H9 (cell line): ENCODE results near the gene MX2. TPM values are rescaled to one million over a fixed set of nuclear protein-coding genes. Genes with fewer than 3 reads are reported as not detected.

ENCODE experiments used
- DNase-seq: peaks from one replicate; pipeline ENCODE4 v3.0.0-alpha.2; 2017
- H2AFZ ChIP-seq: one replicate; pipeline ENCODE4 v1.6.1; 2013; ENCODE audit warnings: mild to moderate bottlenecking, low read length, control low read depth, moderate library complexity
- H2AK5ac ChIP-seq: 2 replicates; pipeline ENCODE4 v1.6.1; 2013; ENCODE audit warnings: low read length, control low read depth, mixed read lengths; ENCODE audit not compliant: insufficient read length
- H2BK120ac ChIP-seq: one replicate; pipeline ENCODE4 v1.6.1; 2013; ENCODE audit warnings: low read depth, mild to moderate bottlenecking, low read length, control low read depth, inconsistent platforms; ENCODE audit not compliant: poor library complexity, severe bottlenecking
- H2BK12ac ChIP-seq: 2 replicates; pipeline ENCODE4 v1.6.1; 2013; ENCODE audit warnings: low read length, control low read depth, mixed read lengths, low read depth; ENCODE audit not compliant: insufficient read length
- H2BK15ac ChIP-seq: 2 replicates; pipeline ENCODE4 v1.6.1; 2013; ENCODE audit warnings: low read depth, low read length, control low read depth
- H2BK20ac ChIP-seq: one replicate; pipeline ENCODE4 v1.6.1; 2013; ENCODE audit warnings: low read depth, mild to moderate bottlenecking, low read length, control low read depth, inconsistent platforms; ENCODE audit not compliant: poor library complexity, severe bottlenecking
- H2BK5ac ChIP-seq: 2 replicates; pipeline ENCODE4 v1.6.1; 2013; ENCODE audit warnings: low read length, control low read depth, mixed read lengths; ENCODE audit not compliant: insufficient read length
- H3K14ac ChIP-seq: 2 replicates; pipeline ENCODE4 v1.6.1; 2013; ENCODE audit warnings: low read length, control low read depth; ENCODE audit not compliant: insufficient read depth
- H3K18ac ChIP-seq: 2 replicates; pipeline ENCODE4 v1.6.1; 2013; ENCODE audit warnings: low read depth, mild to moderate bottlenecking, mixed read lengths, low read length, control low read depth; ENCODE audit not compliant: insufficient read length
- H3K23ac ChIP-seq: 2 replicates; pipeline ENCODE4 v1.6.1; 2013; ENCODE audit warnings: low read length, control low read depth, mixed read lengths, low read depth; ENCODE audit not compliant: insufficient read length
- H3K23me2 ChIP-seq: 2 replicates; pipeline ENCODE4 v1.6.1; 2013; ENCODE audit warnings: low read depth, mild to moderate bottlenecking, mixed read lengths, low read length, control low read depth; ENCODE audit not compliant: insufficient read length, poor library complexity, severe bottlenecking
- H3K27ac ChIP-seq: 2 replicates; pipeline ENCODE4 v1.5.1; 2013; ENCODE audit warnings: low read length, control low read depth, mixed read lengths, low read depth; ENCODE audit not compliant: insufficient read length
- H3K27me3 ChIP-seq: 2 replicates; pipeline ENCODE4 v1.6.1; 2013; ENCODE audit warnings: low read length, control low read depth, inconsistent platforms; ENCODE audit not compliant: insufficient read depth
- H3K4ac ChIP-seq: 2 replicates; pipeline ENCODE4 v1.6.1; 2013; ENCODE audit warnings: low read depth, mild to moderate bottlenecking, control low read depth, inconsistent platforms, low read length, moderate library complexity
- H3K4me1 ChIP-seq: 2 replicates; pipeline ENCODE4 v1.6.1; 2013; ENCODE audit warnings: low read length, control low read depth, inconsistent platforms; ENCODE audit not compliant: insufficient read depth
- H3K4me2 ChIP-seq: 2 replicates; pipeline ENCODE4 v1.6.1; 2013; ENCODE audit warnings: low read length, control low read depth, mixed read lengths; ENCODE audit not compliant: insufficient read length, insufficient read depth
- H3K56ac ChIP-seq: 2 replicates; pipeline ENCODE4 v1.6.1; 2013; ENCODE audit warnings: low read depth, mild to moderate bottlenecking, mixed read lengths, low read length, control low read depth; ENCODE audit not compliant: insufficient read length
- H3K79me1 ChIP-seq: 2 replicates; pipeline ENCODE4 v1.6.1; 2013; ENCODE audit warnings: low read depth, mild to moderate bottlenecking, moderate library complexity, low read length, control low read depth, inconsistent platforms; ENCODE audit not compliant: insufficient read depth, poor library complexity, severe bottlenecking
- H3K79me2 ChIP-seq: 2 replicates; pipeline ENCODE4 v1.6.1; 2013; ENCODE audit warnings: low read length, control low read depth, inconsistent platforms; ENCODE audit not compliant: insufficient read depth
- H3K9ac ChIP-seq: 2 replicates; pipeline ENCODE4 v1.6.1; 2013; ENCODE audit warnings: low read length, control low read depth, mixed read lengths; ENCODE audit not compliant: insufficient read length; ENCODE audit errors: extremely low read depth
- H3K9me3 ChIP-seq: one replicate; pipeline ENCODE4 v1.6.1; 2013; ENCODE audit warnings: low read depth, low read length, inconsistent platforms; ENCODE audit not compliant: control insufficient read depth
- H3T11ph ChIP-seq: one replicate; pipeline ENCODE4 v1.6.1; 2013; ENCODE audit warnings: mild to moderate bottlenecking, low read length, control low read depth, inconsistent platforms
- H4K20me1 ChIP-seq: one replicate; pipeline ENCODE4 v1.6.1; 2013; ENCODE audit not compliant: control insufficient read depth, insufficient read length, insufficient read depth
- H4K5ac ChIP-seq: 2 replicates; pipeline ENCODE4 v1.6.1; 2013; ENCODE audit warnings: low read depth, mild to moderate bottlenecking, mixed read lengths, low read length, control low read depth; ENCODE audit not compliant: insufficient read length
- H4K8ac ChIP-seq: replicated peaks from 2 replicates; pipeline ENCODE4 v1.6.1; 2013; ENCODE audit warnings: low read length, control low read depth, mixed read lengths, low read depth; ENCODE audit not compliant: insufficient read length
- H4K91ac ChIP-seq: 2 replicates; pipeline ENCODE4 v1.6.1; 2013; ENCODE audit warnings: low read depth, mild to moderate bottlenecking, moderate library complexity, mixed read lengths, low read length, control low read depth; ENCODE audit not compliant: insufficient read length
- H3K27ac Mint-ChIP-seq, 3 experiments: 2 replicates in 2 of 3; 3 replicates in 1 of 3; pipeline ENCODE4 v1.8.0; 2020 to 2021; ENCODE audit warnings: mixed read lengths in 3 of 3, mild to moderate bottlenecking in 1 of 3, moderate library complexity in 1 of 3
- H3K27me3 Mint-ChIP-seq: 2 replicates; pipeline ENCODE4 v1.8.0; 2021; ENCODE audit warnings: low read depth, mild to moderate bottlenecking, moderate library complexity, mixed read lengths
- H3K36me3 Mint-ChIP-seq, 3 experiments: 2 replicates in 2 of 3; 3 replicates in 1 of 3; pipeline ENCODE4 v1.8.0; 2020 to 2021; ENCODE audit warnings: low read depth in 3 of 3, mixed read lengths in 3 of 3; ENCODE audit not compliant: insufficient read depth in 1 of 3
- H3K4me1 Mint-ChIP-seq, 2 experiments: 2 replicates each; pipeline ENCODE4 v1.8.0; 2020; ENCODE audit warnings: mixed read lengths in 2 of 2
- H3K4me3 Mint-ChIP-seq, 2 experiments: 2 replicates in 1 of 2; 3 replicates in 1 of 2; pipeline ENCODE4 v1.8.0; 2020 to 2021; ENCODE audit warnings: mild to moderate bottlenecking in 2 of 2, mixed read lengths in 2 of 2, moderate library complexity in 1 of 2
- H3K9me3 Mint-ChIP-seq, 2 experiments: 2 replicates in 1 of 2; 3 replicates in 1 of 2; pipeline ENCODE4 v1.8.0; 2020; ENCODE audit warnings: mild to moderate bottlenecking in 2 of 2, mixed read lengths in 2 of 2, moderate library complexity in 1 of 2
- CTCF ChIP-seq: fragments of 200-600 bp; sonication (generic); conservative IDR thresholded peaks from 3 replicates; pipeline ENCODE4 v1.8.0; 2021; ENCODE audit warnings: antibody characterized with exemption, mild to moderate bottlenecking
- WGBS: extraction: QIAGEN DNeasy Blood & Tissue Kit; methylation state at CpG from one replicate; pipeline ENCODE4 v1.1.7; 2013; ENCODE audit warnings: missing lambda C conversion rate, low lambda C conversion rate, mixed read lengths; ENCODE audit not compliant: insufficient read length; ENCODE audit errors: extremely low coverage; 5-methylcytosine and 5-hydroxymethylcytosine counted together
- total RNA-seq: library from RNA; stranded (reverse); gene quantifications from 2 replicates; pipeline ENCODE4 v1.2.1, GENCODE V29; 2021

The MX2 gene
- total RNA-seq, 1 experiment from 2014 or later, result 1.8 TPM

GRCh38 chr21:41444703-41445464 lies 83.1 kb downstream of the MX2 start:
- Histone ChIP-seq H4K8ac (no peak overlapping the region), H2AFZ (no peak overlapping the region), H3K4me1 (no peaks in the 10 kb centered on the region), H4K5ac (no peak overlapping the region), H3K56ac (no peak overlapping the region), H3K9me3 (no peaks in the 10 kb centered on the region), H3K79me2 (no peaks in the 10 kb centered on the region), H2AK5ac (no peak overlapping the region), H3K4me2 (no peak overlapping the region), H3K27ac (no peak overlapping the region), H3K18ac (no peak overlapping the region), H2BK120ac (no peak overlapping the region), H3K4ac (no peak overlapping the region), H4K20me1 (no peaks in the 10 kb centered on the region), H3K23ac (no peak overlapping the region), H3K27me3 (no peaks in the 10 kb centered on the region), H2BK15ac (no peak overlapping the region), H4K91ac (no peak overlapping the region), H2BK20ac (no peak overlapping the region), H3K14ac (no peak overlapping the region), H3T11ph (no peak overlapping the region), H3K23me2 (no peaks in the 10 kb centered on the region), H3K9ac (no peak overlapping the region), H3K79me1 (no peaks in the 10 kb centered on the region), H2BK12ac (no peak overlapping the region), H2BK5ac (no peak overlapping the region)
- Mint-ChIP-seq H3K27me3 (no peaks in the 10 kb centered on the region; the same call in 1 of the 2 replicates), H3K9me3 (no peaks in the 10 kb centered on the region; a peak in 1 of 5 replicates), H3K4me3 (no peak overlapping the region), H3K36me3 (peaks cover 0 to 11% (median 8%) of the 10 kb centered on the region in 3 experiments; a peak in 4 of 7 replicates), H3K27ac (no peak overlapping the region), H3K4me1 (peaks cover 2 to 7% of the 10 kb centered on the region in 2 experiments; a peak in 2 of 4 replicates)
- no peak for TF ChIP-seq CTCF
- no CpG with 5 or more reads among the region's 13 CpGs for WGBS
- DNase-seq, result no peak
